ENCODE data around the gene ARHGEF25.

GRCh38 chr12:57637364-57637763 lies 26.1 kb downstream of the ARHGEF25 start:
- TF ChIP-seq CTCF (conservative IDR thresholded peaks at IDR 0.05; ENCODE audit: low read depth, low read length) (no peak), EZH2 (IDR thresholded peaks at IDR 0.05; ENCODE audit: borderline replicate concordance, low read depth, low read length, poor library complexity, severe bottlenecking) (no peak)
